Umbilical cord (tissue), 2 donors: ENCODE data around the gene APOLD1. TPM values are rescaled to one million over a fixed set of nuclear protein-coding genes. Genes with fewer than 3 reads are reported as not detected.
"Not testable (repeated sequence)": the region's sequence is repeated elsewhere in the genome, so short reads cannot be mapped to it uniquely, and the experiment has no call there.

ENCODE experiments used
- DNase-seq: peaks from one replicate; pipeline ENCODE4 v3.0.0-alpha.2; 2015; ENCODE audit warnings: low spot score
- total RNA-seq: library from RNA; depleted of rRNA; stranded (reverse); fragments of >200 nt; gene quantifications from one replicate; pipeline ENCODE4 v1.2.3, GENCODE V29; 2014; ENCODE audit warnings: low replicate concordance; ENCODE audit not compliant: insufficient read depth

APOLD1 gene
- total RNA-seq, 1 donor from 2014 or later: 14.0 TPM

DNA sequence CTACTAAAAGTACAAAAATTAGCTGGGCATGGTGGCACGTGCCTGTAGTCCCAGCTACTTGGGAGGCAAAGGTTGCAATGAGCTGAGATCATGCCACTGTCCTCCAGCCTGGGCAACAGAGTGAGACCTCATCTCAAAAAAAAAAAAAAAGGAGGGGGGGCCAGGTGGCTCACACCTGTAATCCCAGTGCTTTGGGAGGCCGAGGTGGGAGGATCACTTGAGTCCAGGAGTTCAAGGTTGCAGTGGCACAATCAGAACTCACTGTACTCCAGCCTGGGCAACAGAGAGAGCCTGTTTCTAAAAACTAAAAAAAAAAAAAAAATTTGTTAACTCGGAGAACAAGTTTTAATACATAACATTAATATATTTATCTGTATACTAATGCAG is 22.1 kb downstream of the APOLD1 start:
- not testable (repeated sequence) for DNase-seq

- DNase-seq: peak; percentile 27
Measured at GRCh38 chr12:12807970-12808702, 22.7 kb downstream of the APOLD1 start.

DNA sequence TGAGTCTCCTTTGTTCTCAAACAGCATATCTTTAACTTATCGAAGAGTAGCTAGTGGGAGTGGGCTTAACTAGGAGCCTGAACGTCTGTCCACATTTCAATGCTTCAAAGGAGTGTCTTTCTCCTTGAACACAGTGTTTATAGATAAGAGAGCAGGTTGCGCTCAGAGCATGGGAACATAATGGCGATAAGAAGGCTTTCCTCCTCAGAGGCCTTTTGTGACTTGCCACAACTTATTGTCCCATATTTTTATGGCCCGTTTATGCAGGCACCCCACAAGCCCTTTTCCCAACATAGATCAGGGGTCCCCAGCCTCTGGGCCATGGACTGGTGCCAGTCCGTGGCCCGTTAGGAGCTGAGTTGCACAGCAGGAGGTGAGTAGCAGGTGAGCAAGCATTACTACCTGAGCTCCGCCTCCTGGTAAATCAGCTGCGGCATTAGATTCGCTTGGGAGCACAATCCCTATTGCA is 25.1 kb downstream of the APOLD1 start:
- DNase-seq: no peak

DNA sequence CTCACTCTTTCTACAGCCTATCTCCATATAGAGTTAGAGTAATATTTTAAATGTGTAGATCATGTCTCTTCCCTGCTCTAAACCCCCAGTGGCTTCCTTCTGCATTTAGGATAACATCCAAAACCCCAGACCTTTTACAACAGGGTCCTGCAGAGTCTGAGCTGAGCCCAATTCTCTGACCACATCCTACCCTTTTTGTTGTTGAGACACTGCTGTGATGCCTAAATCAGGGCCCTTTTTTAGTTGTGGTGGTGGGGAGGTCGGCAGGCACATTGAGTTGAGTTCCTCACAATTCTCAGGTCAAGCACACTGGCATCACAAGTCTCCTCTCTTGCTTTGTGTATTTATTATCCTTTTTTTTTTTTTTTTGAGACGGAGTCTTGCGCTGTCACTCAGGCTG is 25.9 kb downstream of the APOLD1 start:
- DNase-seq: no peak

DNA sequence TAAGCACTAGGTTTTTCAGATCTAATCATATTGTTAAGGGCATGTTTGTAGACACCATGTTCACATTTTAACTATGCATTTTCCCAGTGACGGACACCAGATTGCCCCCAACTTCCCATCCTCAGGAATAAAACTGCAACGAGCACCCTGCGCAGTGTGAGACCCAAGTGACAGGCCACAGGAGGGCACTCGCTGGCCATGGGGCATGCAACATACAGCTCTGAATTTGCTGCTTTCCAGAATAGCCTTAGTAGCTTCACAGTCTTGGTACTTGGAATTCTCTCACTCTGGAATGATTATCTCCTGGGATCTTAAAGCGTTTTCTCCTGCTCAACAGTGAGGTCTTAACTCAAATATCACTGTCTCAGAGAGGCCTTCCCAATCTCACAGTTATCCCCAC is 26.7 kb downstream of the APOLD1 start:
- DNase-seq: no peak

DNA sequence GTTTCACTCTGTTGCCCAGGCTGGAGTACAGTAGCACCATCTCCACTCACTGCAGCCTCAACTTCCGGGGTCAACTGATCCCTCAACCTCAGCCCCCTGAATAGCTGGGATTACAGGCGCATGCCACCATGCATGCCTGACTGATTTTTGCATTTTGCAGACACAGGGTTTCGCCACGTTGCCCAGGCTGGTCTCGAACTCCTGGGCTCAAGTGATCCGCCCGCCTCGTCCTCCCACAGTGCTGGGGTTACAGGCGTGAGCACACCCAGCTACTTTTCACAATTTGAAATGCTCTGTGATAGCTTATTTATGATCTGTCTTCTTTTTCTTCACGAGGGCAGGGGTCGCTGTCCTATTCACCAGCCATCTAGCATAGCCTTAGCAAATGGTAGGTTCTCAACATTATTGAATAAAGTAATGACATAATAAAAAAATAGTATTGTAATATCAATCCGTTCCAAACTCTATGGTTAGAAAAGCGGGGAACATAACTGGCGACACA is 27.2 kb downstream of the APOLD1 start:
- DNase-seq: no peak

GRCh38 chr12:12813120-12814101 is 28.0 kb downstream of the APOLD1 start, which contains the start of gene DDX47:
Gene DDX47 (plus strand): TSS chr12:12813346. CDS start chr12:12813368, 22 bp downstream.
- DNase-seq: peak; percentile 96

DNA sequence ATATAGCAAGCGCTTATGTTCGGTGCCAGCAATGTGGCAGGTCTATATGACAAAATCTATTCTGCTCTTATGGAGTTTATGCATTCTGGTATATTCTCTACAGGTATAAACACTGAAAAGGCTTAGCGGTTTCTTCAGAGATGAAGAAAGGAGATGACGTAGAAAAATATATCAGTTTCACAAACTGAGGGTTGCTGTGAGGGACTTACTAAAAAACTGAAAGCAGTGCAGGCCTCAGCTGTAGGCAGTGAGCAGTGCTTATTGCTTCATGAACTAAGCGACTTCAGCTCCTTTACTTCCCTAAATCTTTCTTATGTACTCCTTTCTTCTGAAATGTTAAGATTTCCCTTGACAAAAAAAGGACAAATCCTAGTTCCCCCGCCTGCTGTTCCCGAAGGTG is 32.2 kb downstream of the APOLD1 start:
- no peak for DNase-seq

GRCh38 chr12:12818701-12819100 is 33.2 kb downstream of the APOLD1 start:
- no peak for DNase-seq

DNA sequence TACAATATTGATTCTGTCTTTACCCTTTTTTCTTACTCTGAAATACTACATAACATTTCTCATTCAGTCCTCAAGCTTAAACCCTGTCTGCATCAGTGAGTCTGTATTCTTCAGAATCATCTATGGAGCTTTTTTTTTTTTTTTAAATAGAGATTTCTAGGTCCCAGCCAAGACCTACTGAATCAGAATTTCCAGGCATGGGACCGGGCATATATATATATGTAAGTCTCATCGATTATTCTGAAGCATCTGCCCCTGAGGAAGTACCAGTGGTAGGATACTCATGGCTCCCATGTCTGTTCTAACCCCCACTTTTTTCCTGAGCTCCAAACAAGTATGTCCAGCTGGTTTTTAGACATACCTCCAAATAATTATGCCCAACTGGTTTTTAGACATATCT is 33.8 kb downstream of the APOLD1 start:
- no peak for DNase-seq

DNA sequence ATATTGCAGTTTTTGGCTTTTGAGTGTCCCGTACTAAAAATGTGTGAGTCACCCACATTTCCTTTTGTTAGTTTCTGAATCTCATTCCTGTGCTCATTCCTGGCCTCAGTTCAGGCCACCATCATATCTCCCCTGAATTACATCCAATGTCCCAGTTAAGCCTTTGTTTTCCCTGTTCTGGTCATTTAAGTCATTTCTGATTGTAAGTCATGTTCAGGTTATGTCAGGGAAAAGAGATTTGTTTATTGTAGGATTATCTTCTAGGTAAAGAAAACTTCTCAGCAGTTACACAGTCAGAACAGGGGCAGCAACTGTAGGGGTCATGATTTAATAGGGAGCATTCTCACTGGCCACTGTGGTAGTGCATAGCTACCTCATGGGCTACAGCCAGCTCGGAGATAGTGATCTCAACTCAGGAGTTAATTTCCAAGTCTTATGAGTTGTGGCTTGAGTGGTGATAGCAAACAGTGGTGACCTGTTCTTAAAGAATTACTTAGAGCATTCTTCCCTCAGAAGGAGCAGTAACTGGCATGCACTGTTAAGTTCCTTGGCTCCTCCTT is 34.4 kb downstream of the APOLD1 start:
- DNase-seq: no peak

- not testable (repeated sequence) for DNase-seq
Measured at GRCh38 chr12:12820376-12820775, 34.9 kb downstream of the APOLD1 start.

DNA sequence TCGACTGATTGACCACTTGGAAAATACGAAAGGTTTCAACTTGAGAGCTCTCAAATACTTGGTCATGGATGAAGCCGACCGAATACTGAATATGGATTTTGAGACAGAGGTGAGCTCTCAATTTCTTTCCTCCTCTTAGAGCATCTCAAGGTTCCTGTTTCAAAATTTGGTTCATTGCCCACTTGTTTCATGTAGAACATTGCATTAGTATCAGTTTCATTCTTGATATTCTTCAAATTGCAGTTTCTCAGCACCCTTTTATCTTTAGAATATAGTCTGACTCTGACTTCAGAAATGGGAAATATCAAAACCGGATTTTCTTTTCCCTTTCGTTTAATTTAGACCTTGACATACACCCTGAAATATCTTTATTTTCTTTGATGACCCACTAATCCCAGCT is 36.5 kb downstream of the APOLD1 start:
- DNase-seq: no peak

GRCh38 chr12:12822886-12823285 is 37.4 kb downstream of the APOLD1 start:
- no peak for DNase-seq

- DNase-seq: no peak
Measured at GRCh38 chr12:12823300-12823699, 37.8 kb downstream of the APOLD1 start.

GRCh38 chr12:12823811-12824210 is 38.4 kb downstream of the APOLD1 start:
- DNase-seq: no peak

DNA sequence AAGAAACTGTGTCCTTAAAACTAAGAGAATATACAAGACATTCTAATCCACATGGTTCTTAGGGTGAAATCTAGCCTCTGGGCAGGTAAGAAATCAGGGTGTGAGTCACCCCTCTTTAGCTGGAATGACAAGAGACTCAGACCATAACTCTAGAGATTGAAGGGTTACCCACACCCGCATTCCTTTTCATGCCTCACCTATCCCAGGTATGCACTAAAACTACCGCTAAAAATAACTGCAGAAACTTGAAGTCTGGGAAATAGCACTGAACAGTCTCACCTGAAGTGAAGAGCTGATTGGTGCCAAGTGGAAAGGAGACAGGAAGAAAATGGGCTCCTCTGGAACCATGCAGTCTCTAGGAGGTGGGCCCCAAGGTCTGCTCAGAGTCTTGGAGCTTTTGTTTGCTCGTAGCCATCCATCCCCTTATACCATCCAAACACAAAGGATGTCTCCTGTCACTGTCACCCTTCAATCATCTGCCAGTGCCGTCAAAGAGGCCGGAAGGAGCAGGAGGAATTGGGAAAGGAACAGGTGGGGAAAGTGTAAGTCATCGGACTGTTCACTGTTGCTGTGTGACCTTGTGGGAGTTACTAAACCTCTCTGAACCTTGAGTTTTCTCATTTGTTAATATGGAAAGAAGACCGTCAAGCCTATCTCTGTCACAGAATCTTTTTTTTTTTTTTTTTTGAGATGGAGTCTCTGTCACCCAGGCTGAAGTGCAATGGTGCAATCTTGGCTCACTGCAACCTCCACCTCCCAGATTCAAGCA is 50.1 kb downstream of the APOLD1 start:
- DNase-seq: peak; percentile 75

DNA sequence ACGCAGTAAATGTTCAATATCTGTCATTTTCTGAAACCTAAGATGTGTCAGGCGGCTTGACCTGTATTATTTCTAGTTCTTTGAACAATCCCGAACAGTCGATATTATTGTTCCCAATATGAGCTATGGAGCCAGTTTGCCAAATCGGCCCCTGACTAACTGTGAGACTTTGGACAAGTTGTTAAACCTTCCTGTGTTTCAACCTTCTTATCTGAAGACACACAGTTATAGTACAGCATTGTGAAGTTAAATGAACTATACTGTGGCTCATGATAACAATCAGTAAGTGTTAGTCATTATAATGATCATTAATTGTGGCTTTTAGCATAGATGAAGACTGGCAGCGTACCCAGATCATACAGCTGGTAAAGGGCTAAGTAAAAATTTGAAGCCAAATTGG is 51.1 kb downstream of the APOLD1 start:
- no peak for DNase-seq

DNA sequence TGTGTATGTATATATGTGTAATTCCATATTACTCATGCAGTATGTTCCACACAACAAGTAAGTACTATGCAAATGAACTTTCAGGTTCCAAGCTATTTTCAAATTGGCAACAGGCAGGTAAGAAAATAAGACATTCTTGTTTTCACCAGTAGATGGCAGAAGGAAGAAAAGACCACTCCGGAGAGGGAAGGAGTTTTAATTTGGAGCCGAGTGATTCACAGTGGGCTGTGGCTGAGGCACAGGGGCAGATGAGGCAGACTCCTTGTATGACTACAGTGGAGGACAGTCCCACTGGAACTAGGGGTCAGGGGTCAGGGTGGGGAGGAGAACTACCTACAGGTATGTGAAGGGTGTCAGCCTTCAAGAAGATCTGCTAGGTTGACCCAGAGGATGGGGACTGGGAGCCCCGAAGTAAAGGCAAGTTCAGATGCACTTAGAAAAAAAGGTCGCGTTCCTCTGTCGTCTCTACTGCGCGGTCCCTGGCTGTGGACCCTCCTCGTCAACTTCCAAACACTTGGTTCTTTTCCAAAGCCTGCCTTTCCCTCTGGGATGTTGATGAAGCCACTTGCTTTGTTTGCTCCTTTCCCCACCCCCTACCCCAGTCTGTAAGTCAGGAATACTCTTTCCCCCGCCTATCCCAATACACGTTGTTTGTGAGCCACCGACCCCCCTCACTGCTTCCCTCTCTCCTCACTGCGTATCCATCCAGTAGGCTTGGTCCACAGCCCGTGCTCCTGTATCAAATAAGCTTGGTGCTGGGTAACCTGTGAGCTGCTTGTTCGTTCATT is 51.8 kb downstream of the APOLD1 start:
- peak; percentile 68 for DNase-seq

GRCh38 chr12:12837813-12838153 is 52.3 kb downstream of the APOLD1 start:
- no peak for DNase-seq
